ENCODE results near the gene SMYD3. TPM values are rescaled to one million over a fixed set of nuclear protein-coding genes. Genes with fewer than 3 reads are reported as not detected.

The SMYD3 gene
- total and polyA plus RNA-seq, 2 donors (not counting 3 experiments of a cell fraction or from before 2014, with no cell fraction given), result 16.0 to 32.1 TPM

GRCh38 chr1:246219508-246220030, 287.5 kb downstream of the SMYD3 start:
- dilution Hi-C loops (cut with MboI; ENCODE audit: extremely low pct_ligation_motif_present, low sequenced_read_pairs), result no loop called here
- no peak overlapping the region for H2AFZ ChIP-seq (ENCODE audit: low read depth, low read length)
- H3K9me1 ChIP-seq (replicated peaks; ENCODE audit: control insufficient read depth, extremely low read depth, insufficient read depth, low read length), result no peaks in the 10 kb centered on the region
- H4K20me1 ChIP-seq (replicated peaks; ENCODE audit: control insufficient read depth, extremely low read depth, insufficient read depth, low read length), result no peaks in the 10 kb centered on the region
- CTCF ChIA-PET, result interaction anchor here (1.3 kb wide), 1 partner anchor 42 kb away, joined by 3 read pairs; no protein-coding TSS in a partner anchor
- no peak overlapping the region for H3K4me3 ChIP-seq (replicated peaks in 1 of 3; ENCODE audit: insufficient read depth in 1 of 3, low read depth in 1 of 3, low read length in 3 of 3)
- H3K9ac ChIP-seq (replicated peaks; ENCODE audit: extremely low read depth, insufficient read depth, low read length), result no peak overlapping the region
- no peak overlapping the region for H3K4me2 ChIP-seq (ENCODE audit: insufficient read depth, low read length)
- DNase-seq (ENCODE audit: low read depth, low spot score) (no peak), FAIRE-seq (no peak)
- BruUV-seq (replicated peaks), result no TSS peak
- POLR2A ChIA-PET, result no interaction called here
- no peak for TF ChIP-seq FOS (IDR thresholded peaks at IDR 0.05; ENCODE audit: borderline replicate concordance, insufficient read depth, low read length)
- H3K9me3 ChIP-seq (replicated peaks; ENCODE audit: control insufficient read depth, insufficient read depth, low read length), result no peaks in the 10 kb centered on the region
- H3K79me2 ChIP-seq (ENCODE audit: control insufficient read depth, insufficient read depth, low read length), result no peaks in the 10 kb centered on the region
- no peak overlapping the region for H3K27ac ChIP-seq (ENCODE audit: insufficient read depth, low read depth, low read length)
- H3K36me3 ChIP-seq (ENCODE audit: control insufficient read depth in 2 of 2, extremely low read depth in 1 of 2, insufficient read depth in 2 of 2, low read length in 2 of 2), result no peaks in the 10 kb centered on the region
- no peaks in the 10 kb centered on the region for H3K27me3 ChIP-seq (ENCODE audit: control insufficient read depth in 2 of 2, insufficient read depth in 2 of 2, low read length in 2 of 2)
- H3K4me1 ChIP-seq (ENCODE audit: control insufficient read depth, extremely low read depth, insufficient read depth, low read length), result peaks cover 13% of the 10 kb centered on the region
- intact Hi-C loops (cut with micrococcal nuclease), result no loop called here

GRCh38 chr1:246218686-246219085, 288.4 kb downstream of the SMYD3 start:
- Histone ChIP-seq H3K4me1 (ENCODE audit: control insufficient read depth, extremely low read depth, insufficient read depth, low read length) (peaks cover 13% of the 10 kb centered on the region), H3K36me3 (ENCODE audit: control insufficient read depth in 2 of 2, extremely low read depth in 1 of 2, insufficient read depth in 2 of 2, low read length in 2 of 2) (no peaks in the 10 kb centered on the region), H3K4me2 (ENCODE audit: insufficient read depth, low read length) (no peak overlapping the region), H3K79me2 (ENCODE audit: control insufficient read depth, insufficient read depth, low read length) (no peaks in the 10 kb centered on the region), H2AFZ (ENCODE audit: low read depth, low read length) (no peak overlapping the region), H3K27ac (ENCODE audit: insufficient read depth, low read depth, low read length) (no peak overlapping the region), H4K20me1 (replicated peaks; ENCODE audit: control insufficient read depth, extremely low read depth, insufficient read depth, low read length) (no peaks in the 10 kb centered on the region), H3K9me3 (replicated peaks; ENCODE audit: control insufficient read depth, insufficient read depth, low read length) (no peaks in the 10 kb centered on the region), H3K27me3 (ENCODE audit: control insufficient read depth in 2 of 2, insufficient read depth in 2 of 2, low read length in 2 of 2) (no peaks in the 10 kb centered on the region), H3K9ac (replicated peaks; ENCODE audit: extremely low read depth, insufficient read depth, low read length) (no peak overlapping the region), H3K4me3 (replicated peaks in 1 of 3; ENCODE audit: insufficient read depth in 1 of 3, low read depth in 1 of 3, low read length in 3 of 3) (no peak overlapping the region), H3K9me1 (replicated peaks; ENCODE audit: control insufficient read depth, extremely low read depth, insufficient read depth, low read length) (no peaks in the 10 kb centered on the region)
- BruUV-seq (replicated peaks), result no TSS peak
- dilution Hi-C loops (cut with MboI; ENCODE audit: extremely low pct_ligation_motif_present, low sequenced_read_pairs) (no loop called here), intact Hi-C loops (cut with micrococcal nuclease) (no loop called here)
- CTCF ChIA-PET, result interaction anchor here (1.3 kb wide), 1 partner anchor 43 kb away, joined by 3 read pairs; no protein-coding TSS in a partner anchor
- FAIRE-seq, result no peak
- TF ChIP-seq MYC (IDR thresholded peaks at IDR 0.05; ENCODE audit: low read depth, low read length) (no peak), POLR2AphosphoS5 (IDR thresholded peaks at IDR 0.05; ENCODE audit: insufficient read depth, low read depth, low read length) (no peak), GATA2 (IDR thresholded peaks at IDR 0.05; ENCODE audit: insufficient read depth, insufficient read length, low read depth, low read length) (no peak), EZH2 (IDR thresholded peaks at IDR 0.05; ENCODE audit: borderline replicate concordance, low read depth, low read length, severe bottlenecking) (no peak), MAX (IDR thresholded peaks at IDR 0.05; ENCODE audit: insufficient read depth, insufficient read length) (no peak)
- POLR2A ChIA-PET, result no interaction called here
- no peak for DNase-seq (ENCODE audit: low read depth, low spot score)
